SK-N-SH (cell line): Measurements from ENCODE around the gene ITGBL1.

Experiments
- CTCF ChIP-seq: fragments of 200-600 bp; sonication (generic); IDR thresholded peaks from 2 replicates; pipeline ENCODE4 v1.6.1; 2017; ENCODE audit warnings: antibody characterized with exemption, mild to moderate bottlenecking, moderate library complexity
- FOXJ3 ChIP-seq: sonication (generic); formaldehyde crosslinking; IDR thresholded peaks from 2 replicates; pipeline ENCODE4 v1.5.1; 2020; ENCODE audit warnings: mild to moderate bottlenecking, missing genetic modification reagents
- MEF2A ChIP-seq: IDR thresholded peaks from 2 replicates; pipeline ENCODE4 v1.4.0; 2012; ENCODE audit warnings: low read depth, borderline replicate concordance
- RAD21 ChIP-seq: IDR thresholded peaks from 2 replicates; pipeline ENCODE4 v1.6.1; 2012; ENCODE audit warnings: mild to moderate bottlenecking, low read length
- TF ChIP-seq, protein P1 (sequence below): IDR thresholded peaks from 2 replicates; pipeline ENCODE4 v1.4.0; 2012; ENCODE audit warnings: low read depth, borderline replicate concordance

DNA sequence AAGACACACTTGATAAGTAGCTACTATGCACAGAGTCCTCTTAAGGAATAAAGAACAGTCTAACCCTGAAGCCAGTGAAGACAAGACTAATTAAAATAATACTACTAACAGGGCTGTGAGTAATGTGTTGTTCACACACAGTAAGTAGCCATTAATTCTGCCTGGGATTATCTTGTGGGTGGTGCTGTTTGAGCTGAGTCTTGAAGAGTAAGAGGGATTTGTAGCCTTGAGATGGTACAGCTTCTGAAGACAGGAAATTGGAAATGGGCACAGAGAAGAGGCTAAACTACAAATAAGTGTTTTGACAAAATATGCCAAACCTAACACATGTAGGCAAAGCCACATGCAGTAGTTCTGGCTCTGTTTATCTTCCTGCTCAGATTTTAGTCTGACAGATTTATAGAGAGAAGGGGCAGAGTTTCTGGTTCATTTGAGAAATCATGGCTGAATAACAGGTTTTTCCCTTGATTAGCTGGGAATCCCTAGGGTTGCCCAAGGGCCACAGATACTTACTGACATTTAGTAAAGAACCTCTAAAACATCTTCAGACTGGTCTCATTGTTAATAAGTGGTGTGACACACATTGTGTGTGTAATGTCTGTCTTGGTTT lies 38.0 kb downstream of the ITGBL1 start:
- no peak for TF ChIP-seq CTCF
- no peak for TF ChIP-seq MEF2A
- TF ChIP-seq, protein P1, sequence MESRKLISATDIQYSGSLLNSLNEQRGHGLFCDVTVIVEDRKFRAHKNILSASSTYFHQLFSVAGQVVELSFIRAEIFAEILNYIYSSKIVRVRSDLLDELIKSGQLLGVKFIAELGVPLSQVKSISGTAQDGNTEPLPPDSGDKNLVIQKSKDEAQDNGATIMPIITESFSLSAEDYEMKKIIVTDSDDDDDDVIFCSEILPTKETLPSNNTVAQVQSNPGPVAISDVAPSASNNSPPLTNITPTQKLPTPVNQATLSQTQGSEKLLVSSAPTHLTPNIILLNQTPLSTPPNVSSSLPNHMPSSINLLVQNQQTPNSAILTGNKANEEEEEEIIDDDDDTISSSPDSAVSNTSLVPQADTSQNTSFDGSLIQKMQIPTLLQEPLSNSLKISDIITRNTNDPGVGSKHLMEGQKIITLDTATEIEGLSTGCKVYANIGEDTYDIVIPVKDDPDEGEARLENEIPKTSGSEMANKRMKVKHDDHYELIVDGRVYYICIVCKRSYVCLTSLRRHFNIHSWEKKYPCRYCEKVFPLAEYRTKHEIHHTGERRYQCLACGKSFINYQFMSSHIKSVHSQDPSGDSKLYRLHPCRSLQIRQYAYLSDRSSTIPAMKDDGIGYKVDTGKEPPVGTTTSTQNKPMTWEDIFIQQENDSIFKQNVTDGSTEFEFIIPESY, result no peak
- no peak for TF ChIP-seq FOXJ3
- no peak for TF ChIP-seq RAD21
